Kidney (tissue), 14 donors: Measurements from ENCODE around the gene USP24. TPM values are rescaled to one million over a fixed set of nuclear protein-coding genes. Genes with fewer than 3 reads are reported as not detected.
A peak's percentile ranks its signal among the peaks of the same experiment; 100 is the strongest.

Experiments
- DNase-seq, 5 donors: peaks; one replicate each; pipeline ENCODE4 v3.0.0-alpha.2; 2013 to 2020
- FAIRE-seq: peaks from 2 replicates; lab custom pipeline; 2012; peaks lifted over from hg19 to GRCh38; lab: Jason Lieb, UNC
- H3K27ac ChIP-seq, 2 donors: one replicate each; pipeline ENCODE4 v1.7.0; 2013; ENCODE audit warnings: low read depth in 2 of 2, low read length in 2 of 2, inconsistent platforms in 1 of 2
- H3K27me3 ChIP-seq: one replicate; pipeline ENCODE4 v1.7.1; 2013; ENCODE audit warnings: low read length, inconsistent platforms; ENCODE audit not compliant: control insufficient read depth, insufficient read depth
- H3K36me3 ChIP-seq, 3 donors: one replicate each; pipeline versions ENCODE4 v1.7.0 to v1.7.1; 2013; ENCODE audit warnings: low read length in 3 of 3, control low read depth in 1 of 3, inconsistent platforms in 1 of 3; ENCODE audit not compliant: insufficient read depth in 3 of 3, control insufficient read depth in 2 of 3
- H3K4me1 ChIP-seq, 3 donors: one replicate each; pipeline versions ENCODE4 v1.7.0 to v1.7.1; 2013; ENCODE audit warnings: low read length in 3 of 3, inconsistent platforms in 1 of 3, low read depth in 1 of 3; ENCODE audit not compliant: control insufficient read depth in 2 of 3, insufficient read depth in 2 of 3
- H3K4me3 ChIP-seq, 3 donors: one replicate each; pipeline versions ENCODE4 v1.7.0 to v1.8.1; 2013; ENCODE audit warnings: low read length in 3 of 3, control low read depth in 1 of 3, inconsistent platforms in 1 of 3
- H3K9ac ChIP-seq, 3 donors: one replicate each; pipeline versions ENCODE4 v1.7.0 to v1.7.1; 2013; ENCODE audit warnings: low read length in 3 of 3, control low read depth in 1 of 3, inconsistent platforms in 1 of 3
- H3K9me3 ChIP-seq, 3 donors: one replicate each; pipeline versions ENCODE4 v1.7.0 to v1.7.1; 2013; ENCODE audit warnings: low read length in 3 of 3, control low read depth in 1 of 3, inconsistent platforms in 1 of 3; ENCODE audit not compliant: control insufficient read depth in 2 of 3, insufficient read depth in 1 of 3
- CTCF ChIP-seq: IDR thresholded peaks from 3 replicates; pipeline ENCODE4 v1.5.1; 2012; ENCODE audit warnings: mild to moderate bottlenecking, moderate library complexity, borderline replicate concordance; ENCODE audit not compliant: insufficient read depth; ENCODE audit errors: extremely low read depth
- intact Hi-C: fragments of 100-400 bp; cut with DNase I; formaldehyde crosslinking; loops from one replicate; pipeline ENCODE4 v1.11.1; 2022
- polyA plus RNA-seq: library from polyadenylated mRNA; stranded (reverse); fragments of 350-450 nt; fragmentation: Illumina TruSeq; extraction: RNeasy Lipid Tissue Mini Kit (QIAGEN cat#74804); gene quantifications from one replicate; pipeline ENCODE4 v1.2.3, GENCODE V29; 2014; ENCODE audit warnings: low read depth, low replicate concordance; ENCODE audit not compliant: insufficient read depth
- total RNA-seq: library from RNA; stranded (reverse); fragmentation: NEBNext Ultra II Directional; extraction: Animal tissue kit (Norgen Biotek cat#: 25700); gene quantifications from one replicate; pipeline ENCODE4 v1.2.1, GENCODE V29; 2021
- donor health status: control.
- donor health status: control.
- donor health status: control.
- donor health status: control.
- donor health status: control.
- donor health status: DM: yes; HTN: yes; CAD: no.
- donor health status: Normal renal cell carcinoma (clear cell type).

USP24 gene
- total and polyA plus RNA-seq, 2 donors from 2014 or later = 10.1 to 49.2 TPM

GRCh38 chr1:55179177-55179835, 35.9 kb downstream of the USP24 start:
- H3K4me3 ChIP-seq = no peak overlapping the region
- no peaks in the 10 kb centered on the region for H3K4me1 ChIP-seq
- intact Hi-C loops = no loop called here
- no peaks in the 10 kb centered on the region for H3K9me3 ChIP-seq
- no peaks in the 10 kb centered on the region for H3K27me3 ChIP-seq
- no peak for DNase-seq
- peaks cover 0 to 4% (median 0%) of the 10 kb centered on the region in 3 donors for H3K36me3 ChIP-seq
- TF ChIP-seq CTCF = no peak
- H3K9ac ChIP-seq = no peak overlapping the region
- no peak overlapping the region for H3K27ac ChIP-seq
- FAIRE-seq = no peak

GRCh38 chr1:55172687-55173086, 42.5 kb downstream of the USP24 start:
- intact Hi-C loops = no loop called here
- H3K4me3 ChIP-seq = no peak overlapping the region
- TF ChIP-seq CTCF = no peak
- H3K27ac ChIP-seq = no peak overlapping the region
- DNase-seq = no peak
- H3K9me3 ChIP-seq = no peaks in the 10 kb centered on the region
- no peaks in the 10 kb centered on the region for H3K4me1 ChIP-seq
- no peaks in the 10 kb centered on the region for H3K27me3 ChIP-seq
- FAIRE-seq = no peak
- peaks cover 3 to 13% (median 4%) of the 10 kb centered on the region in 3 donors for H3K36me3 ChIP-seq
- no peak overlapping the region for H3K9ac ChIP-seq

- Histone ChIP-seq H3K27ac (no peak overlapping the region), H3K36me3 (peaks cover 3 to 16% (median 4%) of the 10 kb centered on the region in 3 donors), H3K9me3 (no peaks in the 10 kb centered on the region), H3K27me3 (no peaks in the 10 kb centered on the region), H3K4me3 (no peak overlapping the region), H3K4me1 (no peaks in the 10 kb centered on the region), H3K9ac (no peak overlapping the region)
- FAIRE-seq (no peak), DNase-seq (peak in 2 of 5 donors; percentile 3 to 51)
- intact Hi-C loops = no loop called here
- TF ChIP-seq CTCF = no peak
Measured at GRCh38 chr1:55172272-55172671, 42.9 kb downstream of the USP24 start.

GRCh38 chr1:55171694-55172093, 43.5 kb downstream of the USP24 start:
- H3K36me3 ChIP-seq = peaks cover 3 to 19% (median 4%) of the 10 kb centered on the region in 3 donors
- FAIRE-seq (no peak), DNase-seq (no peak)
- H3K9me3 ChIP-seq = no peaks in the 10 kb centered on the region
- no peak overlapping the region for H3K27ac ChIP-seq
- TF ChIP-seq CTCF = no peak
- H3K27me3 ChIP-seq = no peaks in the 10 kb centered on the region
- intact Hi-C loops = no loop called here
- no peaks in the 10 kb centered on the region for H3K4me1 ChIP-seq
- H3K9ac ChIP-seq = no peak overlapping the region
- H3K4me3 ChIP-seq = no peak overlapping the region
